ENCODE measurements around the gene ZNF142.

ZNF142 gene

DNA sequence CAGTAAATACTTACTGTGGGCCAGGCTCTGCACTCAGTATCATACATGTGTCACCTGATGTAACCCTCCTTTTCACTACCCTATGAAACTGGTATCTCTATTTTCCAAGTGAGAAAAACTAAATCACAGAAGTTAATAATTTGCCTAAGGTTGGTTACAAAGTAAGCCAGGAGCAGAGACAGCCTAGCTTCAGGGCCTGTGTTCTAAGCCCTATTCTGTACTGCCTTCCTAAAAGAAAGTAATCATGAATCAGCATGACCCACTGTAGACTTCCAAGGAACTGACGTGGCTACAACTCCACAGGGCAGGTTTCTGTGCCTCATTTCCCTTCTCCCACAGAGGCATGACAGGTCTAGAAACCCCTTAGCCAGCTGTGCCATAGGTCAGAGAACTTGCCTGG lies 14.3 kb downstream of the ZNF142 start:
- no peak for DNase-seq

DNA sequence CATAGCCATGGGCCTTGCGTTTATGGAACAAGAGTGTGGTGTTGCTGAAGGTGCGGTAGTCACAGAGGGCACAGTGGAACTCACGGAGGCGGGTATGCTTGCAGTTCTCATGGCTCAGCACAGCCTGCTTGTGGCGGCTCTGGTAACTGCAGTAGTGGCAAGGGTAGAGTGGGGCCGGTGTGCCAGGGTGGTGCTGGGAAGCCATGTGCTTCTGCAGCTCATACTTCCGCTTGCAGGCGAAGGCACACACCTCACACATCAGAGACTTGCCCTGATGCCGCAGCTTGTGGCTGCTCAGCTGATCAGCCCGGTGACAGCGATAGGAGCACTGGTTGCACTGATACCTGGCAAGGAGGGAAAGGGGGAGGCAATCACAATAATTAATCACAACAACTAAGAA lies 14.7 kb downstream of the ZNF142 start:
- DNase-seq = no peak

DNA sequence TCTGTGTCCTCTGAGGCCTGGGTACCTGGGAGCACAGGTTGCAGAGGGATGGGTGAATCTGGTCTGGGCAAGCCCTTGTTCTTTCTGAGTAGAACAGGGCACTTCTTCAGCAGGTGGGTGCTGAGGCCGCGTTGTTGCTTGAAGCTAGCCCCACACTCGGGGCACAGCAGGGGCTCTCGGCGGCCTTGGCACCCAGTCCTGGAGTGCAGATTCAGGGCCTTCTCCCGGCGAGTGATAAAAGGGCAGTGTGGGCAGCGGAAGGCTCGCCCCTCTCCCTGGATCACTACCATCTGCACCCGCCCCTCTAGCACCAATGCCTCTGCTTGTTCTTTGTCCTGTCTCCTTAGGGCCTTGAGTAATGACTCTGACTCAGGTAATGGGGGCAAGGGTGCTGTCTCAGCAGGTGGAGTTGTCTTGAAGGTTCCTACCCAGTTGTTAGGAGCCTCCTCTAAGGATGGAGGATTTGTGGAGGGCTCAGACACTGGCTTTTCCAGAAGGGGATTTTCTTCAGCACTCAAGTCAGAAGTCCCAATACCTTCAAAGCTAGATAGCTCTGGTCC lies 15.6 kb downstream of the ZNF142 start:
- DNase-seq = no peak

DNA sequence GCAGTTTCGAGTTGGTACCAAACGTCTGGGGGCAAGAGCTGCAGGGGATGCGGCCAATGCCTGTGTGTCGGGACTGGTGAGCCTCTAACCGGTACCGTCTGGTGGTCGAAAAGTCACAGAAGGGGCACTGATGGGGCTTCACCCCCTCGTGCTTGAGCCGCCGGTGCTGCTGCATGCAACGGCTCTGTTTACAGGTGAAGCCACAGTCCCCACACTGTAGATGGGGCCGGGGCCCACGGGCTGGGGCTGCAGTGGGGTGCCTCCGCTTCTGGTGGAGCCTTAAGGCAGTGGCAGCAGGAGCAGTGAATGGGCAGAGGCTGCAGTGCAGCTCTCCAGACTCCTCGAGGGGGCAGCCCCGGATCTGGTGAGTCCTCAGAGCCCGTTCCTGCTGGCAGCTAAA lies 16.6 kb downstream of the ZNF142 start:
- no peak for DNase-seq

DNA sequence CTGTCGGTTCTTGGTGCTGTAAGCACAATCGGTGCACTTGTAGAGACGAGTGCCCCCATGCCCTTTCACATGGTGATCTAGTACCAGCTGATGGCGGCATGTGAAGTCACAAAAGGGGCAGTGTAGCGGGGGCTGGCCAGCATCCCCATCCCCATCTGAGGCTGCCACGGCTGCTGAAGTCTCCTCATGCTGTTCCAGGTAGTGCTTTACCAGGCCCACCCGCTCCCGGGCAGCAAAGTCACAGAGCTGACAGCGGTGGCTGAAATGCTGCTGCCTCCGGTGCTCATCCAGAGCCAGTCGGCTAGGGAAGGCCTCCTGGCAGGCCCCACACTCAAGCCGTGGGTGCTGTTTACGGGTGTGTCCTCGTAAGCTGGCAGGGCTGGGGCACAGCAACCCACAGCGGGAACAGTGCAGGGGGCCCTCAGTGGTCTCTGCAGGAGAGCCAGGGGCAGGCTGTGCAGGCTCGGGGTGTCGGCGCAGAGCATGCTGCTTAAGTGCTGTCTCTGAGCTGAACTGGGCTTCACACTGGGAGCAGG lies 17.2 kb downstream of the ZNF142 start:
- no peak for DNase-seq

DNA sequence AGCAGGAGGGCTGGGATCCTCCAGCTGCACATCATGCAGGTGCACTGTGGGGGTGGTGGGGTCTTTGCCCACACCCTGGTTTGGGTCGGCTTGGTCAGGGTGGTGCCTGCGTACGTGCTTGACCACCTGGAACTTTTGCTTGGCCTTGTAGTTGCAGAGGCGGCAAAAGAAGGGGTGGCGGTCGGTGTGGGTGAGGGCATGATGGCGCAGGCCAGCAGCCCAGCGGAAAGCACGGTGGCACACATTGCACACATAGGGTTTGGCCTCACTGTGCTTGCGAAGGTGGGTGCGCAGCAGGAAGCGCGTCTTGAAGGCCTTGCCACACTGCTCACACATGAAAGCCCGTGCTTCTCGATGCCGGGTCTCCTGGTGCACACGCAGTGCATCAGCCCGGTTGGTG lies 21.1 kb downstream of the ZNF142 start:
- no peak for DNase-seq

DNA sequence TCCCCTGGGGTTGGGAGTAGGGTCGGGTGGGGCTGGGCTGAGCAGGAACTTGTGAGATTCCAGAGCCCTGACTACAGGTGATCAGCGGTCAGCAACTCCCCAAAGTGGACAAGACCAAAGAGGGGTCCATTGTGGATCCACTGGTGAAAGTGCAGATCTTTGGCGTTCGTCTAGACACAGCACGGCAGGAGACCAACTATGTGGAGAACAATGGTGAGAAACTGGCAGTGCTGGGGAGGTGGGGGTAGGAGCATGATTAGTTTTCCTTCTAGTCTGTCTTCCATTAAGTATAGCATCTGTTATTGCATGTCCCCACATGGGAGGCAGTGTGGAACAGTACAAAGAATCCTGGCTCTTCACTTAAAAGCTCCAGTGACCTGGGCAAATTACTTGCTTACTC lies 23.7 kb downstream of the ZNF142 start:
- no peak for DNase-seq

DNA sequence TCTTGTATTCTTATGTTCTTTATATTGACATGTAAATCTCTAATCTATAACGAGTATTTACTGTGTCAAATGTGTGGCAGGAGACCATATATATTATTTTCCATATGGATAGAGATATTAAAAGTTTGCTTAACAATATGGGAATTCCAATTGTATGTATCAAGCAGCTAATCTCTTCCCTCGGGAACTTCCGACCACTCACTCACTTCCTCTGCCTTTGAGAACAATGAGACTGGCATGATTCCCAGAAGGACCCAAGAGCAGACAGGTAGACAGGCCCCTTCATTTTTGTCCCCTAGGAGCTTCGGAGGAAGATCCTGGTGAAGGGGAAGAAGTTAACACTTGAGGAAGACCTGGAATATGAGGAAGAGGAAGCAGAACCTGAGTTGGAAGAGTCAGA lies 27.6 kb downstream of the ZNF142 start:
- DNase-seq = no peak

DNA sequence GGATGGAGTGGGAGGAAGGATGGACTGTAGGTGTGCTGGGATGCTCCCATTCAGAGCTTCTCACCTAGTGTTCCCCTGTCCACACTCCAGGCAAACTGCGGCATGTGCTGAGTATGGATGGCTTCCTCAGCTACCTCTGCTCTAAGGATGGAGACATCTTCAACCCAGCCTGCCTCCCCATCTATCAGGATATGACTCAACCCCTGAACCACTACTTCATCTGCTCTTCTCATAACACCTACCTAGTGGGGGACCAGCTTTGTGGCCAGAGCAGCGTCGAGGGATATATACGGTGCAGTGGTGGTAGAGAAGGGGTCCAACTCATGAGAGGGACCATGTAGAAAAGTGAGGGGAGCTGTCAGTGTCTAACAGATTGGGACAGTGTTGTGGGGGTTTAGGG lies 31.5 kb downstream of the ZNF142 start:
- no peak for DNase-seq

DNA sequence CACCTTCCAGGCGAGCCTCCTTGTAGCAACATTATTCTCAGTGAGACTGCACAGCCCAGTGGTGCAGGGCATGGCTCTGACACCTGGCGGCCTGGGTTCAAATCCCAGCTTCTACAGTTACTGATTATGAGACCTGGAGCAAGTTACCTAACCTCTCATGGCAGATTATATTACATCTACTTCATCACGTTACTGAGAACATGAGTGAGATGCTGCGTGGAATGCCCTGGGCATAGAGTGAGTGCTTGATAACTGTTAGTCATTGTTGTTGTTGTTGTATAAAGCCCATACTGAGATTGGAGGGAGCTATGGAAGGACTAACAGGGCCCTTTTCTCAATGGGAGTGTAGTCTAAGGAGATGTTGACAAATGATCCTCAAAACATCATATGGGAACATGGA lies 33.1 kb downstream of the ZNF142 start:
- no peak for DNase-seq

DNA sequence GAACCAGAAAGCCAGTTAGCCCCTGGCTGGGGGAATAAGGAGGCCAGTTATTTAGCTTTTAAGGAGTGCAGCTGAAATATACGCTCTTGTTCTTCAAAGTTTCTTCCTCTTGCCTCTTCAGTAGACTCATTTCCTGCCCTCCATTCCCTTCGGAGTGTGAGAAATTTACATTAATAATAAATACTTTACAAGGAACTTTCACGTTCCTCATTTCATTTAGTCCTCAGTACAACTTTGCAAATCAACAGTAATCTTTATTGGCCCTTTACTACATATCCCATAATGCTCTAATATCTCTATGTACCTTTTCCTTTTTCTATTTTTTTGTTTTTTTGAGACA lies 36.1 kb downstream of the ZNF142 start:
- DNase-seq = no peak

DNA sequence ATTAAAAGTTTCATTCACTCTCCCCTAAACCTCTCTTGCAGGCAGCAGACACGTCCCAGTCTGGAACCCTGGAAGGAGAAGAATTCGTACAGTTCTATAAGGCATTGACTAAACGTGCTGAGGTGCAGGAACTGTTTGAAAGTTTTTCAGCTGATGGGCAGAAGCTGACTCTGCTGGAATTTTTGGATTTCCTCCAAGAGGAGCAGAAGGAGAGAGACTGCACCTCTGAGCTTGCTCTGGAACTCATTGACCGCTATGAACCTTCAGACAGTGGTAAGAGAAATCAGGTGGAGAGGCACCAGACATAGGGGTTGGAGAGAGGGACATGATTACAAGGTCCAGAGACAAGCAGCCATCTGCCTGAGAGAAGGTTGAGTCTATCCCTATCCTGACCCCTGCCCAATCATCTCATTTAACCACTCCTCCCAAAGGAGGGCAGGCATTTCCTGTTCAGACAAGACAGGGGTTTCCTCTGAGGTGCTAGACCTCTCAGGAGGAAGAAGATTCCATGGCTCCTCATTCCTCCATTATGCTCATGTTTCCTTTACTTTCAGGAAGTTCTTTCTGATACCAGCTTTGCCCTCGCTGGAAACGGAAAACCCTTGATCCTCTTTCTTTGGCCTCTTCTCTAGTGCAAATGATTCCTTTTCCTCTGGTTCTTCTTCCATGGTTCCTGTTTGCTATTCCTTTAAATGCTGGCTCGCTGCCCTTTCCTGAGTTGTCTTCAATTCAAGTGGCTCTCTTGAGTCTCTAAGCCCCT lies 36.6 kb downstream of the ZNF142 start:
- DNase-seq = no peak

DNA sequence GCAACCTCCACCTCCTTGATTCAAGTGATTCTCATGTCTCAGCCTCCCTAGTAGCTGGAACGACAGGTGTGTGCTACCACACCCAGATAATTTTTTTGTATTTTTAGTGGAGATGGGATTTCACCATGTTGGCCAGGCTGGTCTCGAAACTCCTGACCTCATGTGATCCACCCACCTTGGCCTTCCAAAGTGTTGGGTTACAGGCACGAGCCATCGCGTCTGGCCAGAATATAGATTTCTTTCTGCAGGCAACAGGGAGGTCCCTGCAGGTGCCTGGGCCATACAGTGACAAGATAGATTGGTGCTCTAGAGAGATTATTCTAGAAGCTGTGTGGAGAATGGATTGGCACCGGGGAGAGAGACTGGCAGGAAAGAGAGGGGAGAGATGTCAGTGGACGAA lies 38.4 kb downstream of the ZNF142 start:
- DNase-seq = no peak

DNA sequence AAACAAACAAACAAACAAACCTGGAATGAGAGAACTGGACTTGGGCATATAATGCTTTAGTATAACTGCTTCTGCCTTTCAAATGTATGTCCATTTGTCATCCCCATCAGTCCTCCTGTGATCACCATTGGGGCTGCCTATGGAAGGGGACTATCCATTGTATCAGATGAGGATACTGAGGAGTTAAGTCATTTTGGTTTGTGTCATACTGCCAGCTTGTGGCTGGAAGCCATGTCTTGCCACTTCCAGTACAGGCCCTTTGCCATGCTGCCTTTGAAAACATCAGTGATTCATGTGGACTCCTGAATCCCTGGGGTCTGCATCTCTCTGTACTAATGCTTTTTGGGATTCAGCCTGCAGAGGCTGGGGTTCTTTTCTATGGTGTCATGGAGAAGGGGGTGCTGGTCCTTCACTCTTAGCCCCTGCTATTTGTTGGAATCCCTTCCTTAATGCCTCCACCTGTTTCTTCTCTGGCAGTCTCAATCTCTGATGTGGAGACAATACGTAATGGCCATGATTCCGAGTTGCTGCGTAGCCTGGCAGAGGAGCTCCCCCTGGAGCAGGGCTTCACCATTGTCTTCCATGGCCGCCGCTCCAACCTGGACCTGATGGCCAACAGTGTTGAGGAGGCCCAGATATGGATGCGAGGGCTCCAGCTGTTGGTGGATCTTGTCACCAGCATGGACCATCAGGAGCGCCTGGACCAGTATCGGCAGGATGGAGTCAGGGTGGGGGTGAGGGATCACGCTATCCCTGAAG lies 41.1 kb downstream of the ZNF142 start:
- peak; percentile 28 for DNase-seq

DNA sequence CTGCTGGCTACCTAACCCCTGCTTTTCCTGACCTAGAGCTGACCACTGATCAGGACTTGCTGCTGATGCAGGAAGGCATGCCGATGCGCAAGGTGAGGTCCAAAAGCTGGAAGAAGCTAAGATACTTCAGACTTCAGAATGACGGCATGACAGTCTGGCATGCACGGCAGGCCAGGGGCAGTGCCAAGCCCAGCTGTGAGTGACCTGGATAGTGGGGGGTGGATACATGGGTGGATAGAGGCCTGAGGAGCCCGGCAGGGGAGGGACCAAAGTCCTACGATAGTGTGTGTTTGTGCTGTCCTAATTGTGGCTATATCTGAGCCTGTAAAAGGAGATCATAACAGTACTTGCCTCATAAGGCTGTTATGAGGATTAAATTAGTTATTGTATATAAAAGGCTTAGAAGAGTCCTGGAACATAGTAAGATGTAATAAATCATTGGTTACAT lies 43.5 kb downstream of the ZNF142 start:
- no peak for DNase-seq

DNA sequence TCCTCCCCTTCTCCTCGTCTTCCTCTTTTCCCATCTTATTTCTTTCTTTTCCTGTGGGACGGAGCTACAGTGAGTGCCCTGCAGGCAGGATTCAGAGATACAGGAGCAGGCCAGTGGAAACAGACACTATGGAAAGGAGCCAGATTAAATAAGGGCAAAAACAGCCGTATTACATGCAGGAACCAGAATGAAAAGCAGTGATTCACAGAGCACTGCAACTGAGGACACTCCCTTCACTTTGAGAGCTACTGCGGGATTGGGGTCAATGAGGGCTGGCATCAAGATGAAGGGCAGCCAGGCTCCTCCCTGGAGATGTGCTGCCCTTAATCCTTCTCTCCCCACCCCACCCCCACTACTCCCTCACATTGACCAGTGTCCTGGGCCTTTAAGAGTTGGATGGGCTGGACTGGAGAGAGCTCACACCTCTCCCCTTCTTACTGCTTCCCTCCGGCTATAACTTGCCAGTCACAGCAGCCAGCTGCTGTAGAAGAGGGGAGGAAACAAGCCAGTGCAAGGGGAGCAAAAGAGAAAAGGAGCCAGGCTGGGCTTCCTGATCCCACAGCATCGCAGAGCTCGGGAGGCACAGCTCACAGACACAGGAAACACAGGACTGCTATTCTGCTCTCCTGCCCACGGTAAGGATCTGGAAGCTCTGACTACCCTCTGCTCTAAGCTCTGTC lies 51.8 kb downstream of the ZNF142 start, which contains the start of gene PLCD4:
TSS of gene PLCD4 (plus strand) at position 464 of the 680 bp plus-strand sequence. CDS start 7,841 bp downstream, outside the sequence.
- no peak for DNase-seq

DNA sequence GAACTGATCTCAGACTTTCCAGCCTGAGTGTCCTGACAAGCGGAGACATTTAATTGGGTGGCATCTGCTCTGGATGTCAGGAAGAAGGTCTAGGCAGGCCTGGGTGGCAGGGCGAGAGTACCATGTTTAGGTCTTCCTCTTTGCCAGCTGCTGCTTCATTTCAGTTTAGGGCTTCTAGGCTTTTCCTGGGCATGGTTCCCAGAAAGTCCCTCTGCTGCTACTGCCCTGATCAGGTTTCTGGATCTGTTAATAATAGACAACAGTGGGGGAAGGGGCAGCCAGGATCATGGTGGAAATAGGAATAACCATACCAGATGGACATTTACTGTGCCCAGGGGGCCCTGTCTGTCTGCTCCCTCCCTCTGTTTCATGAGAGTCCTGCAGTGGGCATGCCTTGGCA lies 54.0 kb downstream of the ZNF142 start:
- DNase-seq = no peak

All from hematopoietic multipotent progenitor cell treated with erythropoietin and hydrocortisone succinate and interleukin-3 and kit ligand, for 4 days (in vitro differentiated cells).